ENCODE measurements around the gene SMIM24.
"Not testable (repeated sequence)": the region's sequence is repeated elsewhere in the genome, so short reads cannot be mapped to it uniquely, and the experiment has no call there.

Gene SMIM24

GRCh38 chr19:3454656-3455392 is 25.5 kb downstream of the SMIM24 start:
- DNase-seq = no peak

DNA sequence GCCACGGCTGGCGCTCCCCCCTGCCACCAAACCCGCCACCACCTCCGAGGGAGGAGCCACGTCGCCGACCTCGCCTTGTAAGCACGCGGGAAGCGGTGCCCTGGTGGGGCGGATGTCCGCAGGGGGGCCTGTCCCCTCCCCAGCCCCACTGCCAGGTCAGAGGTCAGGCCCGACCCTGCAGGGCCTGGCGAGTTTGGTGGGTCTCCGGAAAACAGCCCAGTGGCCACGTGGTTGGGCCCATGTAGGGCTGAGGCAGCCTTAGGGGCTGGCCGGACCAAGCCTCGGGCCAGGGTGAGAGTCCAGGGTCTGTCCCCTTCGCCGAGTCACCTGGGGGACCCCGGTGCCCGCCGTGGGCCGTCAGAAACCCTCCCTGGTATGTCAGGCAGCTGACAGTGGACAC is 26.5 kb downstream of the SMIM24 start:
- DNase-seq = no peak

DNA sequence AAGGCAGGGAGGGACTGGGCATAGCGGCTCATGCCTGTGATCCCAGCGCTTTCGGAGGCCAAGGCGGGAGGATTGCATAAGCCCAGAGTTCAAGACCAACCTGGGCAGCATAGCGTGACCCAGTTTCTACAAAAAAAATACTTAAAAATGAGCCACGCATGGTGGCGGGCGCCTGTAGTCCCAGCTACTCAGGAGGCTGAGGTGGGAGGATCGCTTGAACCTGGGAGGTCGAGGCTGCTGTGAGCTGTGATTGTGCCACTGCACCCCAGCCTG is 27.4 kb downstream of the SMIM24 start:
- not testable (repeated sequence) for DNase-seq

DNA sequence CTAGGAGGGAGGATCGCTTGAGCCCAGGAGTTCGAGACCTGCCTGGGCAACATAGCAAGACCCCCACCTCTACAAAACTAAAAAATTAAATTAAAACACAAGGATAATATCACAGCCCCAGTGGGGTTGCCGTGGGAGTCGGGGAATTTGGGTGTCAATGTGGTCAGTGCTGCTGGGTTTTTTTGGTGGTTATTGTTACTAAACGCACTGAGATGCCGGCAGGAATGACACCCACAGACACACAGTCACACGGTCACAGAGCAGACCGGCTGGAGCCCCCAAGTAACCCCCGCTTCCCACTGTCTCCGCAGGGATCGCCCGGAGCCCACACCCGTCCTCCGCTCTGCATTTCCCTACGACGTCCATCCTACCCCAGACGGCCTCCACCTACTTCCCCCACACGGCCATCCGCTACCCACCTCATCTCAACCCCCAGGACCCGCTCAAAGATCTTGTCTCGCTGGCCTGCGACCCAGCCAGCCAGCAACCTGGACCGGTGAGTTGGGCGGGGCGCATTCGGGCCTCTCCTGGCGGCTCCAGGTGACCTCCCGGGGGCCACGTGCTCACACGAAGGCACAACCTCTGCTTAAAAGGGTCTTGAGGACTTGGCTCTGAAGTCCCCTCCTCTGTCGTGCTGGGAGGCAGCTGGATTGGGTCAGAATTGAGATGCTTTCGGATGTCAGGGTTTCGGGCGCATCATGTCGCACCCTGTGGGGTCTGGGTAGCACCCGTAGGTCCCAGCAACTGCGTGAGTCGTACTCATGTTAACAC is 28.0 kb downstream of the SMIM24 start:
- DNase-seq = no peak

DNA sequence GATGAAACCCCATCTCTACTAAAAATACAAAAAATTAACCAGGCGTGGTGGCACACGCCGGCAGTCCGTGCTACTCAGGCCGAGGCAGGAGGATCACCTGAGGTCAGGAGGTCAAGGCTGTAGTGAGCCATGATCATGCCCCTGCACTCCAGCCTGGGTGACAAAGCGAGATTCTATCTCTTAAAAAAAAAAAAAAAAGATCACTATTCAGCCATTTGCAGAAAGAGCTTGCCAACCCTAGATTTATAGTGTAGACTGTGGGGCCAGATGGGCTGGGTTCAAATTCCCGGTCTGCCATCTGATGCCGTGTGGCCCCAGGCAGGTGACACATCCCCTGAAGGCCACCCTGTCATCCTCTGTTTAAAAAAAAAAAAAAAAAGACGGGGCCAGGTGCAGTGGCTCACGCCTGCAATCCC is 28.9 kb downstream of the SMIM24 start:
- DNase-seq = no peak

- DNase-seq = no peak
Measured at GRCh38 chr19:3450796-3451411, 29.4 kb downstream of the SMIM24 start.

DNA sequence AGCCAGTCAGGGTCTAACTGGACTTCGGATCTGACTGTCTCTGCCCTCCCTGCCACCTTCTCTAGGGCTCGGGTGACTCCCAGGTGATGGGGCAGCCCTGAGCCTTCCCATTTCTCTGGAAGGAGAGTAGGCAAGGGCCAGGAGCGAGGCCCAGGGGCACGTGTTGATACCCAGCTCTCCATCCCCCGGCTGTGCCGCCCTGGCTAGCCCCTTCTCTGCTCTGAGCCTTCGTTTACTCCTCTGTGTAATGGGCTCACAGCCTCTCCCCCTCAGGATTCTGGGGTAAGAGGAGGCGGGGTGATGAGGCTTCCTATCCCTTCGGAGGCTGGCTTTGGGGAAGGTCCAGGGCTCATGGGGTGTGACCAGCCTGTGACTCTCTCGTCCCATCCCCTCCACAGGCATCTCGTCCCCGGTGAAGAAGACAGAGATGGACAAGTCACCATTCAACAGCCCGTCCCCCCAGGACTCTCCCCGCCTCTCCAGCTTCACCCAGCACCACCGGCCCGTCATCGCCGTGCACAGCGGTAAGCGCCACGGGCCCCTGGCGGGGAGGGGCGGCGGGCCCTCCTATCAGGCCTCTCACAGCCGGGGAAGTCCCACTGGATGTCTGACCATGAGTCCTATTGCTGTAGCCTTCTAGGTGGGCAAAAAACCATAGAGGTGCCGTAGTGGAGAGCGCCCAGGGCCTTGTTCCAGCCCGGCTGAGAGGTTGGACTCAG is 31.6 kb downstream of the SMIM24 start:
- no peak for DNase-seq

DNA sequence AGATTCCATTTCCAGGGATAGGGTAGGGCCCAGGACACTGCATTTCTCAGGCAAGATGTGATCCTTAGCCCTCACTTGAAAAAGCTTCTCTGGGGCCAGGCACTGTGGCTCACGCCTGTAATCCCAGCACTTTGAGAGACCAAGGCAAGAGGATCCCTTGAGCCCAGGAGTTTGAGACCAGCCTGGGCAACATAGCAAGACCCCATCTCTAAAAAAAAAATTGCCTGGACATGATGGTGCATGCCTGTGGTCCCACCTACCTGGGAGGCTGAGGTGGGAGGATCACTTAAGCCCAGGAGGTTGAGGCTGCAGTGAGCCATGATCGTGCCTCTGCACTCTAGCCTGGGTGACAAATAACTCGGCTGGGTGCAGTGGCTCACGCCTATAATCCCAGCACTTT is 33.7 kb downstream of the SMIM24 start:
- not testable (repeated sequence) for DNase-seq

- DNase-seq = no peak
Measured at GRCh38 chr19:3444695-3445234, 35.6 kb downstream of the SMIM24 start.

DNA sequence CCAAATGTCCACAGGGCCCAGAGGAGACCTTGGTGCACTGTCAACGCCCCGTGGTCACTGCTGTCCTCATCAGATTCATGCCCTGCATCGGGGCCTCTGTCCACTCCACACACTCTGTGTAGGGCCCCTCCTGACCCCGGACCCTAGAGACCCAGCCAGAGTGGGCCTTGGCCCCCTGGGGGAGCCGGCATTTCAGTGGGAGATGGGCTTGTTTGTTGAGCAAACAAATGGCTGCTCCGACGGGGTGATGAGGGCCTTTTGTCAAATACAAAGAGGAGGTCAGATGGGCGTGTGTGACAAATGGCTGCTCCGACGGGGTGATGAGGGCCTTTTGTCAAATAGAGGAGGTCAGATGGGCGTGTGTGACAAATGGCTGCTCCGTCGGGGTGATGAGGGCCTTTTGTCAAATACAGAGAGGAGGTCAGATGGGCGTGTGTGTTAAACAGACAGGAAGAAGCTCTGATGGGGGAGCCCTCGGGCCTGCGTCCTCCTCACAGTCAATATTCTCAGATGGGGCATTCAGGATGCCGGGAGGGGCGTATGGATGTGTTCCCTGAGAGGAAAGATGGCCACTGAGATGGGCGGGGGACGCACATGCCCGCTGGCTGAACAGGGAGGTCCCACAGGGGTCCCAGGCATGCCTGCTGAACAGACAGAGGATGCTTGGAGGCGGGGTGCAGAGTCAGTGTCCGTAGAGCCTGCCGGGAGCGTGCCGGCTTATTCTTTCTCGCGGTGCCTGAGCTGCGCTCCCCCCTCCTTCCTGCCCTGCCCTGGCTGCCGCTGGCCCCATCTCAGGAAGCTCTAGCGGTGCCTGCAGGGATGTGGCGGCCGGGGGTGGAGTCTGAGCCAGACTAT is 36.3 kb downstream of the SMIM24 start:
- no peak for DNase-seq

- DNase-seq = no peak
Measured at GRCh38 chr19:3442487-3443071, 37.7 kb downstream of the SMIM24 start.

DNA sequence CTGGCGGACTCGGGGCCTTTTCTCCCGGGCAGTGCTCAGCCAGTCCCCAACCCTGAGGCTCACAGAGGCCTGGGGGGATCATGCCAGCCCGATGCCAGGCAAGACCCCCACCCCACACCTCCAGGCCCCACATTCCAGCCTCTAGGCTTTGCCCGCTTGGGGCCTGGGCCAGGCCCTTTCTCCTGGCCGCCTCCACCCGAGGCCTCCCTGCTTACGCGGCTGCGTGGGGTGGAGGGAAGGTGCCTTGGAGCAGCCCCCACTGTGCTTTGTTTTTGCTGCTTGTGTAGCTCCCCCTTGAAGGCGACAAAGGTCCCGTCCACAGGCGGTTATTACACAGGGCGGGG is 38.4 kb downstream of the SMIM24 start:
- no peak for DNase-seq

- no peak for DNase-seq
Measured at GRCh38 chr19:3441089-3441985, 39.0 kb downstream of the SMIM24 start.

GRCh38 chr19:3440082-3440481 is 40.2 kb downstream of the SMIM24 start:
- DNase-seq = peak; percentile 67

DNA sequence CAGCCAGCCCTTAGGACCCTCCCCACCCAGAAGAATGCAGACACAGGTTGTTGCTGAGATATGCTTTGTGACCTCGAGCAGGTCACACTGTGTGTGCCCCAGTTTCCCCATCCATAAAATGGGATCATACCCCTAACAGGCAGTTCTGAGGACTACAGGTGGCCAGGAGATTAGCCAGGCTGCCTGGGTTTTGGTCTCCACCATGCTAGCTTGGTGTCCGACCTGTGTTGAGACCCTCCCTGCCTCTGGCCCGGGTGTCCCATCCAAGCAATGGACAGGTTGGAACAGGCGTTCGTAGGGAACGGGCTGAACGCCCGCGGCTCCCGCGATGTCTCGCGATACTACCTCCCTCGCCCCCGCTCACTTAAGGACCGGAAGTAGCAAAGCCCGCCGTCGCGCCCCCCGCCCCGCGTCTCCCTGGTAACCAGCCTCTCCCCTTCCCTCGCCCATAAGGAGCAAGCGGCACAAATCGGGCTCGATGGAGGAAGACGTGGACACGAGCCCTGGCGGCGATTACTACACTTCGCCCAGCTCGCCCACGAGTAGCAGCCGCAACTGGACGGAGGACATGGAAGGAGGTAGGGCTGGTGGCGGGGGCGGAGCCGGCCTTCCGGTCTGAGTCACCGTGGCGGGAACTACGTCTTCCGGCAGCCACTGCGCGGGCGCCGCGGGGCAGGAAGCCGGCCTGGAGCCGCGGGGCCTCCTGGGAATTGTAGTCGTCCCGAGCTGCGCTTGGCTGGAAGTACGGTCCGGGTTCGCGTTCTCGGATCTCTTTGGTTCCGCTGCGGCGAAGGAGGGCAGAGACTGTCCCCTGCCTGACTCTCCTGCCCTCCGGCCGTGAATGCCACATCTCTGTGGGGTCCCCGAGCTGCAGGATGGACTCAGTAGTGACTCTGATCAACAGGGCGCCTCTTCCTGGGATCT is 45.4 kb downstream of the SMIM24 start:
- peak; percentile 96 for DNase-seq

DNA sequence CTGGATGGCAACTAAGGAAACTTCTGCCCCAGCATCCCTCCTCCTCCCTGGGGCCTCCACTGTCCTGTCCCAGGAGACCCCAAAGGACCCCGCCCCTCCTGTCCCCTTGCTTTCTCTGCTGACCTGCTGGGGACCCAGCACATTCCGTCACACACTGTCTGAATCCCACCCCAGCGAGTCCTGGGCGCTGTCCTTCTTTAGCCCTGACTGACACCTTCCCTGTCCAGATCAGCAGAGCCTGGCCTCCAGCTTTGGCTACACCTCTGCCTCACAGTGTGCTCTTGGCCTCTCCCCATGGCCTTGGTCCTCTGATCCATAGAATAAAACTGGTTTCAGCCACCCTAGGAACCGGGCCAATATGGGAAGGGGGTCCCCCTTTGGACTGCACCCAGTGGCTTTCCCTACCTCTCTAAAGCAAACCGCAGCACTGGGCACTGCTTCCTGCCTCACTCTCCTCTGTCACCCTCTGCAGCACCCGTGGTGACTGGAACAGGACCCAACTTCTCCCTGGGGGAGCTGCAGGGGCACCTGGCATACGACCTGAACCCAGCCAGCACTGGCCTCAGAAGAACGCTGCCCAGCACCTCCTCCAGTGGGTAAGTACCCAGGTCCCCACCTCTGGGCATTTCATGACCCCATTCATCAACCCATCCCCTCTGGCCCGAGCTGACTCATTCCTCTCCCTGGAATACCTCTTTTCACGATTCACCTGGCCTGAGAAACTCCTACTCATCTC is 46.4 kb downstream of the SMIM24 start:
- no peak for DNase-seq

DNA sequence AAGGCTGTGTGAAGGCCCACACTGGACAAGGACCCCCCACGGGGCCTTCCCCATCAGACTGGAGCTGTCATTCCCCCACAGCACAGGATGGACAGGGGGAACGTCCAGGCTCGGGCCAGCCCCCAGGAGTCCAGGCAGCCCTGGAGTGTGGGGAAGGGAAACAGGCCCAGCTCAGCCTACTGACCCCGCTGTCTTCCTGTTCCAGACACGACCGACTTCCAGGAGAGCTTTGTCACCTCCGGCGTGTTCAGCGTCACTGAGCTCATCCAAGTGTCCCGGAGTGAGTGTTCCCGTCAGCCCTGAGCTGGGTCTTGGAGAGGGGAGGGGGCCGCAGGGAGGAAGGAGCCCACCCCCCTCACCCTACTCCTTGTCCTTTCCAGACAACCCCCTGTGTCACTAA is 47.0 kb downstream of the SMIM24 start:
- DNase-seq = no peak

DNA sequence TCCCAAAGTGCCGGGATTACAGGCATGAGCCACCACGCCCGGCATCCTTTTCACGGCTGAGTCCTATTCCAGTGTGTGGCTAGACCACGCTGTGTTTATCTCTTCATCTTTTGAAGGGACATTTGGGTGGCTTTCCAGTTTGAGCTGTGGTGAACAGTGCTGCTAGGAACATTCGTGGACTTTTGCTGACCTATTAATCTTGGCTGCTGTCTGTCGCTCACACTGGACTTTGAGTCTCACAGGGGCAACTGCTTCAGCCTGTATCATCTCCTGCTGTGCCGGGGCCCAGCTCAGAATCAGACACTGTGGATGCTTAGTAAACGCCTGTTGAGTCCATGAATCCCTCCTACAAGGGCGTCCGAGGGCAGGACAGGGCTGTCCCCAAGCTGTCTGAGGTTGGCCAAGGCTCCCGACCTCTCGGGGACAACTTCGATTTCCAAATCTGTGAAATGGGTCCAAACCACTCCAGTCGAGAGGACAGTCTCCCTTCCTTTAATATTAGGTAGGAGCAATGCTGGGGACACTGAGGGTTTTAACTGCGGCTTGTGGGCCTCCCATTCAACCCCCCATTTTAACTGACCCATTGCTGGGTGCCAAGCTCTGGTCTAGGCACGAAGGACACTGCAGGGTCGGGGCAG is 48.4 kb downstream of the SMIM24 start:
- DNase-seq = no peak

DNA sequence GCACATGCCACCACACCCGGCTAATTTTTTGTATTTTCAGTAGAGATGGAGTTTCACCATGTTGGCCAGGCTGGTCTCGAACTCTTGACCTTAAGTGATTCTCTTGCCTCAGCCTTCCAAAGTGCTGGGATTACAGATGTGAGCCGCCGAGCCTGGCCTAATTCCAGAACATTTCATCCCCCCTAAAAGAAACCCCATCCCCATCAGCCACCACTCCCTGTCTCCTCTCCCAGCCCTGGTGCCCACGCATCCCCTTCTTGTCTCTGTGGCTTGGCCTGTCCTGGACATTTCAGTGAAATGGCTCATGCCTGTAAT is 50.0 kb downstream of the SMIM24 start:
- not testable (repeated sequence) for DNase-seq

Data from activated T-cell treated with anti-CD3 and anti-CD28 coated beads, Interleukin-2, amount 50 U/mL, for 1 hour (primary cell).